Measurements from ENCODE around the gene IQGAP3. TPM values are rescaled to one million over a fixed set of nuclear protein-coding genes. Genes with fewer than 3 reads are reported as not detected.

IQGAP3 gene
- total RNA-seq, 1 experiment from 2014 or later, result 25.6 TPM

DNA sequence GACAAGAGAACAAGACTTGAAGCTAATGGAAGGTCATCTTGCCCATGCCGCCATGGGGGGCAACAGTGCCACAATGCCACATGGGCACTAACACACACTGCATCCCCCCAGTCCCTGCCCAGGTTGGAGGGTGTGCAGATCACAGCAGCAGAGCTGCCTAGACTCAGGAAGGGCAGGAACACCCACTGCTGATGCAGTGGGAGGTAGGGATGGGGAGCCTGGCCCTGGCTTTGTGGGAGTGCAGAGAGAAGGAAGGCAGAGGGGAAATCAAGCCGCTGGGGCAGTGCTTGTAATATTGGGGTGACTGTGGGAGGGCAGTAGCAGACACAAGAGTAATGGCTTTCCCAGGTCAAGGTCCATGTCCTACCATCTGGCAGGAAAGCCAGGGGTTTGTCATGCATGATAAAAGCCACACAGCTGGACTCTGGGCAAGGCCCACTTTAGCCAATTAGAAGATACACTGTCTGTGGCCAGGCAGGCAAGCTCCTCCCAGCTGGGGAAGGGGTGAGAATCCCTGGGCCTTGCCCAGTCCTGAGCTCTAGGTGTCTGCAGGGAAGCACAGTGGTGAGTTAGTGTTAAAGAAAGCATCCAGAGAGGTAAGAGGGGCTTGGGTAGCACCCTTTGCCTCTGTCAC, 46.4 kb downstream of the IQGAP3 start:
- Histone ChIP-seq H3K4me3 (ENCODE audit: low read depth in 2 of 2, low read length in 2 of 2) (no peak overlapping the region), H3K4me1 (ENCODE audit: control insufficient read depth, insufficient read depth, low read length) (no peaks in the 10 kb centered on the region), H3K9me3 (ENCODE audit: control insufficient read depth, insufficient read depth, low read depth, low read length) (no peaks in the 10 kb centered on the region), H3K36me3 (ENCODE audit: control insufficient read depth, insufficient read depth, low read length) (no peaks in the 10 kb centered on the region), H3K27me3 (ENCODE audit: control insufficient read depth, insufficient read depth, low read length) (no peaks in the 10 kb centered on the region), H3K27ac (ENCODE audit: low read length) (no peak overlapping the region)
- intact Hi-C loops (cut with micrococcal nuclease; ENCODE audit: unreplicated experiment), result loop anchor here (10.0 kb wide), 1 partner anchor 61 kb away; no protein-coding TSS in a partner anchor
- POLR2A ChIA-PET, result no interaction called here
- ATAC-seq (no peak), DNase-seq (ENCODE audit: low read depth, low spot score) (no peak)
- no peak for TF ChIP-seq POLR2AphosphoS5 (IDR thresholded peaks at IDR 0.05; ENCODE audit: low read depth, low read length)
- no peak for TF ChIP-seq SIN3A (IDR thresholded peaks at IDR 0.05; ENCODE audit: borderline replicate concordance, insufficient read depth, low read depth, low read length)
- TF ChIP-seq, protein P1, sequence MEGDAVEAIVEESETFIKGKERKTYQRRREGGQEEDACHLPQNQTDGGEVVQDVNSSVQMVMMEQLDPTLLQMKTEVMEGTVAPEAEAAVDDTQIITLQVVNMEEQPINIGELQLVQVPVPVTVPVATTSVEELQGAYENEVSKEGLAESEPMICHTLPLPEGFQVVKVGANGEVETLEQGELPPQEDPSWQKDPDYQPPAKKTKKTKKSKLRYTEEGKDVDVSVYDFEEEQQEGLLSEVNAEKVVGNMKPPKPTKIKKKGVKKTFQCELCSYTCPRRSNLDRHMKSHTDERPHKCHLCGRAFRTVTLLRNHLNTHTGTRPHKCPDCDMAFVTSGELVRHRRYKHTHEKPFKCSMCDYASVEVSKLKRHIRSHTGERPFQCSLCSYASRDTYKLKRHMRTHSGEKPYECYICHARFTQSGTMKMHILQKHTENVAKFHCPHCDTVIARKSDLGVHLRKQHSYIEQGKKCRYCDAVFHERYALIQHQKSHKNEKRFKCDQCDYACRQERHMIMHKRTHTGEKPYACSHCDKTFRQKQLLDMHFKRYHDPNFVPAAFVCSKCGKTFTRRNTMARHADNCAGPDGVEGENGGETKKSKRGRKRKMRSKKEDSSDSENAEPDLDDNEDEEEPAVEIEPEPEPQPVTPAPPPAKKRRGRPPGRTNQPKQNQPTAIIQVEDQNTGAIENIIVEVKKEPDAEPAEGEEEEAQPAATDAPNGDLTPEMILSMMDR (IDR thresholded peaks at IDR 0.05), result no peak
- TF ChIP-seq, protein P2, sequence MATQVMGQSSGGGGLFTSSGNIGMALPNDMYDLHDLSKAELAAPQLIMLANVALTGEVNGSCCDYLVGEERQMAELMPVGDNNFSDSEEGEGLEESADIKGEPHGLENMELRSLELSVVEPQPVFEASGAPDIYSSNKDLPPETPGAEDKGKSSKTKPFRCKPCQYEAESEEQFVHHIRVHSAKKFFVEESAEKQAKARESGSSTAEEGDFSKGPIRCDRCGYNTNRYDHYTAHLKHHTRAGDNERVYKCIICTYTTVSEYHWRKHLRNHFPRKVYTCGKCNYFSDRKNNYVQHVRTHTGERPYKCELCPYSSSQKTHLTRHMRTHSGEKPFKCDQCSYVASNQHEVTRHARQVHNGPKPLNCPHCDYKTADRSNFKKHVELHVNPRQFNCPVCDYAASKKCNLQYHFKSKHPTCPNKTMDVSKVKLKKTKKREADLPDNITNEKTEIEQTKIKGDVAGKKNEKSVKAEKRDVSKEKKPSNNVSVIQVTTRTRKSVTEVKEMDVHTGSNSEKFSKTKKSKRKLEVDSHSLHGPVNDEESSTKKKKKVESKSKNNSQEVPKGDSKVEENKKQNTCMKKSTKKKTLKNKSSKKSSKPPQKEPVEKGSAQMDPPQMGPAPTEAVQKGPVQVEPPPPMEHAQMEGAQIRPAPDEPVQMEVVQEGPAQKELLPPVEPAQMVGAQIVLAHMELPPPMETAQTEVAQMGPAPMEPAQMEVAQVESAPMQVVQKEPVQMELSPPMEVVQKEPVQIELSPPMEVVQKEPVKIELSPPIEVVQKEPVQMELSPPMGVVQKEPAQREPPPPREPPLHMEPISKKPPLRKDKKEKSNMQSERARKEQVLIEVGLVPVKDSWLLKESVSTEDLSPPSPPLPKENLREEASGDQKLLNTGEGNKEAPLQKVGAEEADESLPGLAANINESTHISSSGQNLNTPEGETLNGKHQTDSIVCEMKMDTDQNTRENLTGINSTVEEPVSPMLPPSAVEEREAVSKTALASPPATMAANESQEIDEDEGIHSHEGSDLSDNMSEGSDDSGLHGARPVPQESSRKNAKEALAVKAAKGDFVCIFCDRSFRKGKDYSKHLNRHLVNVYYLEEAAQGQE (IDR thresholded peaks at IDR 0.05; ENCODE audit: insufficient read depth in 1 of 2, low read depth in 2 of 2, low read length in 1 of 2), result no peak
- no peak for TF ChIP-seq TCF7L2 (IDR thresholded peaks at IDR 0.05; ENCODE audit: low read depth, low read length)
- BruUV-seq (replicated peaks), result no TSS peak
- in situ Hi-C loops (cut with HindIII; ENCODE audit: low pct_unique_long_range_greater_than_20kb, low sequenced_read_pairs), result no loop called here
- CTCF ChIA-PET, result no interaction called here

DNA sequence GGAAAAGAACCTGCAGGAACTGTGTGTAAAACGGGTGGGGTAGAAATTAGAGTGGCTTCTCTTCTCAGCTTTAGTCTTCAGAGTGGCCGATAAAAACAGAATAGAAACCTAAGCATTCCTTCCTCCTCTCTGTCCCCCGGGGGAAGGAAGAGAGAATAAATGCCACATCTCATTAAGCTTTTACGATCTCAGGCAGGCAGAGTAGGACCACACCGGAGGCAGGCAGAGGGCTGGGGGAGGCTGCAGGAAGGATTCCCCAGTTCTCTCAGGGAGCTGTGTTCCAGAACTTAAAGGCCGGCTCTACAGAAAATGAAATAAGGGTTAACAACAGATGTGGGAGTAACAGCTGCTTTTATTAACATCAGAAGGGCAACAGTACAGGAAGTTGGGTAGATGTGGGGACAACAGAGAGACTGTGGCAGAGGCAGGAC, 47.3 kb downstream of the IQGAP3 start:
- no peaks in the 10 kb centered on the region for H3K9me3 ChIP-seq (ENCODE audit: control insufficient read depth, insufficient read depth, low read depth, low read length)
- no peak for DNase-seq (ENCODE audit: low read depth, low spot score)
- H3K27ac ChIP-seq (ENCODE audit: low read length), result no peak overlapping the region
- BruUV-seq (replicated peaks), result no TSS peak
- in situ Hi-C loops (cut with HindIII; ENCODE audit: low pct_unique_long_range_greater_than_20kb, low sequenced_read_pairs) (no loop called here), intact Hi-C loops (cut with micrococcal nuclease; ENCODE audit: unreplicated experiment) (loop anchor here (10.0 kb wide), 1 partner anchor 60 kb away; no protein-coding TSS in a partner anchor)
- H3K4me3 ChIP-seq (ENCODE audit: low read depth in 2 of 2, low read length in 2 of 2), result no peak overlapping the region
- TF ChIP-seq TCF7L2 (IDR thresholded peaks at IDR 0.05; ENCODE audit: low read depth, low read length) (no peak), SIN3A (IDR thresholded peaks at IDR 0.05; ENCODE audit: borderline replicate concordance, insufficient read depth, low read depth, low read length) (no peak), POLR2AphosphoS5 (IDR thresholded peaks at IDR 0.05; ENCODE audit: low read depth, low read length) (no peak)
- TF ChIP-seq, protein P2 (IDR thresholded peaks at IDR 0.05; ENCODE audit: insufficient read depth in 1 of 2, low read depth in 2 of 2, low read length in 1 of 2), result no peak
- TF ChIP-seq, protein P1 (IDR thresholded peaks at IDR 0.05), result no peak
- POLR2A ChIA-PET, result no interaction called here
- ATAC-seq, result no peak
- no peaks in the 10 kb centered on the region for H3K36me3 ChIP-seq (ENCODE audit: control insufficient read depth, insufficient read depth, low read length)
- no peaks in the 10 kb centered on the region for H3K27me3 ChIP-seq (ENCODE audit: control insufficient read depth, insufficient read depth, low read length)
- H3K4me1 ChIP-seq (ENCODE audit: control insufficient read depth, insufficient read depth, low read length), result no peaks in the 10 kb centered on the region
- CTCF ChIA-PET, result interaction anchor here (0.6 to 0.7 kb wide), 2 partner anchors 18 to 139 kb away, joined by 5 to 7 read pairs; no protein-coding TSS in a partner anchor
